GM13976 (cell line): Measurements from ENCODE around the gene MFRP.
A peak's percentile ranks its signal among the peaks of the same experiment; 100 is the strongest.

Experiments used
- DNase-seq: peaks from one replicate; pipeline ENCODE4 v3.0.0; 2012; ENCODE audit warnings: low spot score
- in situ Hi-C: fragments of 300-500 bp; cut with MboI; formaldehyde crosslinking; loops from one replicate; pipeline ENCODE4 v1.12.0; 2022; ENCODE audit warnings: low sequenced_read_pairs, mixed read lengths, inconsistent platforms; ENCODE audit not compliant: unreplicated experiment
- TF ChIP-seq, protein P1 (sequence below): IDR thresholded peaks from 2 replicates; pipeline ENCODE4 v1.5.1; 2012; ENCODE audit warnings: borderline replicate concordance, mild to moderate bottlenecking; ENCODE audit not compliant: insufficient read depth; ENCODE audit errors: extremely low read depth, missing control alignments, control extremely low read depth

The MFRP gene

DNA sequence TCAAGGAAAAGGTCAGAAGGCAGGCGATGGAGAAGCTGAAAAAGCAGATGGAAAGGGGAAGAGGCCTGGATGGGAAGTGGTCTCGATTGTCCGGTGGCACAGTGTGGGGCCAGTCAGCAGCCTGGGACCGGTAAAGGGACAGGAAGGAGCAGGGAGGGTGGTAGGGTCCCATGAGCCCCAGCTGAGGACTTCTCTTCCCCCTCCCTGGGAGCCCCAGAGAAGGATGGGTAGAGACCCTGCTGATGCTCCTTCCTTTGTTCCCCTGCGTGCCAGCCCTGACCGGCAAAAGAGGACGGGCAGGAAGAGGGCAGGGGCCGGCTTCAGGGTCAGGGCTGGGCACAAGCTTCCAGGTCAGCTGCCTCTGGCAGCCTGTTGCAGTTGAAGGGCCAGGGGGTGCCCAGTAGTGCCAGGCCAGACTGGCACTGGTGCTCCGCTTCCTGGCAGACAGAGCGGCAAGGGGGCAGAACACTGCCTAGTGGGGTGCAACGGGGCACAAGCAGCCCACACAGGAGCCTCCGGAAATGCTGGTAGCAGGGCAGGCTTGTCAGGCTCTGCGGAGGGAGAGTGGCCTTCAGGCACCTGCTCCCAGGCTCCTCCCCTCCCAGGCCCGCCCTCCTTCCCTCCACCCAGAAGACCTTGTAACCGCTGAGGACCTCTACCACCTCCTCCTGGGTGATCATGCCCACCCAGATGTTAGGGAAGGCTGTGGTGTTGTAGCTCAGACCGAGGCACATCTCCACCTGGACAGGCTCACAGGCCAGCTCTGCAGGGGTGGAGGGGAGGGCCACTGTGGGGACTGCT is 5.1 kb downstream of the MFRP start:
- DNase-seq, result no peak
- in situ Hi-C loops, result no loop called here
- TF ChIP-seq, protein P1, sequence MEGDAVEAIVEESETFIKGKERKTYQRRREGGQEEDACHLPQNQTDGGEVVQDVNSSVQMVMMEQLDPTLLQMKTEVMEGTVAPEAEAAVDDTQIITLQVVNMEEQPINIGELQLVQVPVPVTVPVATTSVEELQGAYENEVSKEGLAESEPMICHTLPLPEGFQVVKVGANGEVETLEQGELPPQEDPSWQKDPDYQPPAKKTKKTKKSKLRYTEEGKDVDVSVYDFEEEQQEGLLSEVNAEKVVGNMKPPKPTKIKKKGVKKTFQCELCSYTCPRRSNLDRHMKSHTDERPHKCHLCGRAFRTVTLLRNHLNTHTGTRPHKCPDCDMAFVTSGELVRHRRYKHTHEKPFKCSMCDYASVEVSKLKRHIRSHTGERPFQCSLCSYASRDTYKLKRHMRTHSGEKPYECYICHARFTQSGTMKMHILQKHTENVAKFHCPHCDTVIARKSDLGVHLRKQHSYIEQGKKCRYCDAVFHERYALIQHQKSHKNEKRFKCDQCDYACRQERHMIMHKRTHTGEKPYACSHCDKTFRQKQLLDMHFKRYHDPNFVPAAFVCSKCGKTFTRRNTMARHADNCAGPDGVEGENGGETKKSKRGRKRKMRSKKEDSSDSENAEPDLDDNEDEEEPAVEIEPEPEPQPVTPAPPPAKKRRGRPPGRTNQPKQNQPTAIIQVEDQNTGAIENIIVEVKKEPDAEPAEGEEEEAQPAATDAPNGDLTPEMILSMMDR, result no peak

DNA sequence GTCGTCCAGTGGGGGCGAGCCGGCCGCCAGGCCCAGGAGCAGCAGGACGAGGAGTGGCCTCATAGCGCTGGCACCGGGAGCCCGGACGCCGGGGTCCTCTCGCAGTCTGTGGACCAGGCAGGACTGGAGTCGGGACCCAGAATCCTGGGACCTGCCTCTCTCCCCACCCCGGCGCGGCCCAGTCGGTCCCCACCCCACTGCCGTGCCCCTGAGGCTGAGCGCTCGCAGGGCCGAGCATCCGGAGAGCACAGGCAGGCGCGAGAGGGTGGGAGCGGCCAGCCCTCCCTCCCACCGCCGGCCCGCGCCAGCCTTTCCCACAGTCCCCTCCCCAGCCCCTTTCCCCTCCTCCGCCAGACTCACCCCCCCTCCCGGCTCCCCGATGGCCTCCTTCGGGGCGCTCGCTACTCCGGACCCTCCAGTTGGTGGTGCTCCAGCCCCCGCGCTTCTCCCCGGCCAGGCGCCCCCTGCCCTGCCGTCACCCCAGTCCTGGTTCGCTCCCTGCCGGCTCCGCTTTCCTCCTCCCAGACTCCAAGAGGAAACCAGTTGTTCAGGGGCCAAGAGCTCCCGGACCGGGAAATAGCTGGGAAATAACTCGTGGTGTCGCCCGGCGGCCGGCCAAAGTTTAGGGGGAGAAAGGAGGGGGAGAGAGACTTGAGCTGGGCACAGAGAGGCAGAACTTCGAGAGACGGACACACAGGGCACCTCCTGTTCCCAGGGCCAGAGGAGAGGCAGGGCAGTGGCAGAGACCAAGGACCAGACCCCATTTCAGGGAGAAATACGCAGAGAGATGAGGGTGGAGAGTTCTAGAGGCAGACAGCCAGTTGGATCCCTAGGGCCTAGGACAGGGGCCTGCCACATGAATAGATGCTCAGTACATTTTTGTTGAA is 5.9 kb downstream of the MFRP start, which contains the start of gene C1QTNF5:
Gene C1QTNF5 (minus strand): TSS at position 549 of the 887 bp plus-strand sequence. CDS start 486 bp downstream, at position 63.
- in situ Hi-C loops, result no loop called here
- DNase-seq, result no peak
- TF ChIP-seq, protein P1, result no peak

DNA sequence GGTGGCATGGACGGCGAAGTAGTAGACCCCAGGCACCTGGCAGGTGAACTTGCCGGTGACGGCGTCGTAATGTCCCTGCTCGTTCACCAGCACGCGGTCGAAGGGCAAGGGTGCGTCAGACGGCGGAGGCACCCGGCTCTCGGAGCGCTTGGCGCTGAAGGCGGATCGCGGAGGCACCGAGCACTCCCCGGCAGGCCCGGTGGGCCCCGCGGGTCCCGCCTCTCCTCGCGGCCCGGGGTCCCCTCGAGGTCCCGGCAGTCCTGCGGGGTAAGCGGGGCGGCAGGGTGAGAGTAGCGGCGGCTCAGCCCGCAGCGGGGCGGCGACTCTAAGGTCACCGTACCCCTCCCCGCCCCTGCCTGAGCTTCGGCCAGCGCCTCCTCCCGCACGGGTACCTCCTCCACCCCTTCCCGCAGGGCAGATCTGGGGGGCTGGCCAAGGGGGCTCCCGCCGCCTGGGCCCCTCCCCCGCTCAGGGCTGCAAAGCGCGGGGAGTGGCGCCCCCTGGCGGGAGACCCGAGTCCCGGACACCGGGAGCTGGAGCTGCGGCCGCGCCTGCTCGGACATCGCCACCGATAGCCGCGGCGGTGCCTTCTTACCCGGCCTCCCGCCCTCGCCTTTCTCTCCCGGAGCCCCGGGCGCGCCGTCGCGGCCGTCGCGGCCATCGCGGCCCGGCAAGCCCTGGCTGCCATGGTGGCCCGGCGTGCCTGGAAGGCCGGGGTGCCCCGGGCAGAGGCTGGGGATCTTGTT is 6.7 kb downstream of the MFRP start:
- TF ChIP-seq, protein P1, result peak; percentile 80
- peak; percentile 88 for DNase-seq
- in situ Hi-C loops, result no loop called here

DNA sequence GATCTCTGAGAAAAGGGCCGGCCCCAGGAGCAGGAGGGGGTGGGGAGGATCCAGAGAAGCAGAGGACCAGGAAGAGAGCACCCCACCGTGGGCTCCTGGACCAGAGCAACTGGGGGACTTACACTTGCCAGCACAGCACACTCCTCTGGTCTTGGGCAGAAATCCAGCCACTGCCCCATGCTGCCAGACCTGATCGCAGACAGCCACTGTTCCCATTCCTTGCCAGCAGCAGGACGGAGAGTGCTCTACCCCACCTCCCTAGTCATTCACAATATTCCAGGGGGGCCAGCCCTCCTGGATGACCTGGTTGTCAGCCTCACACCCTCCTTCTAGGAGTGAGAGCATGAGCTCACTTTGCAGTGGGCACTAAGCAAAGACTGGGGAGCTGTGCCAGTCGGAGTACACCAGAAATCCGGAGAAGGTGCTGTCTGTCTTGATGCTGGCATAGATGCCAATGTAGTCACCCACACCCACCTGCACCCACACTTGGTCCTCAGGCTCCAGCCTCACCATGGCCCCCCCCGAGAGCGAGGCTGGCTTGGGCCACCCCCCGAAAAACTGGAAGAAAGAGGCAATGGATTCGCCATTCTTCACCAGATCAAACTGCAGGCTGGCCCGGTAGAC is 7.4 kb downstream of the MFRP start:
- TF ChIP-seq, protein P1, result no peak
- no peak for DNase-seq
- in situ Hi-C loops, result no loop called here

- TF ChIP-seq, protein P1, result peak; percentile 69
- in situ Hi-C loops, result no loop called here
- DNase-seq, result peak; percentile 88
These were observed 8.1 kb downstream of the MFRP start for GRCh38 chr11:119338318-119338890.
